KOPT-K1 (cell line): ENCODE measurements around the gene UBASH3A.
A peak's percentile ranks its signal among the peaks of the same experiment; 100 is the strongest.

ENCODE experiments used
- H3K27ac ChIP-seq: fragments of 200-600 bp; sonication (generic); 2 replicates; pipeline ENCODE4 v1.5.1; 2016; ENCODE audit warnings: antibody characterized with exemption, mild to moderate bottlenecking, low read depth, low read length; ENCODE audit not compliant: poor library complexity, severe bottlenecking
- H3K36me3 ChIP-seq: fragments of 200-600 bp; sonication (generic); 2 replicates; pipeline ENCODE4 v1.5.1; 2017; ENCODE audit warnings: antibody characterized with exemption, mild to moderate bottlenecking, low read length, moderate library complexity; ENCODE audit not compliant: insufficient read depth
- H3K9me3 ChIP-seq: fragments of 200-600 bp; sonication (generic); 2 replicates; pipeline ENCODE4 v1.5.1; 2017; ENCODE audit warnings: antibody characterized with exemption, low read length, mild to moderate bottlenecking; ENCODE audit not compliant: insufficient read depth, poor library complexity, severe bottlenecking

Gene UBASH3A

DNA sequence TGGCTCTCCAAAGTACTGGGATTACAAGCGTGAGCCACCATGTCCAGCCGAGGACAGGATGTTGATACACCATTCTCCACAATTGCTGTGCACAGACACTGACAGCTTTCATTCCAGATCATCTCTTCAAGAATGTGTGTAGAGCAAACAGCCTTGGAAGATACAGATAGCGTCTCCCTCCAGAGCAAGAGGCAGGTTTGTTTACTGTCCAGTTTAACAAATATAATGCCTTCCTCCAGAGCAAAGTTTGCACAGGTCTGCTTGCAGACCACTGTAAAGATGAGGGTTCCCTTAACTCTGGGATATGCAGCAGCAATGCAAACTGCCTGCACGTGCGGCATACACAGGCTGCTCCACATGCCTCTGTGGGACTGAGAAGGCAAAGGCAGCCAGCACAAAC is 12.4 kb upstream of the UBASH3A start:
- Histone ChIP-seq H3K27ac (no peak overlapping the region), H3K9me3 (no peaks in the 10 kb centered on the region), H3K36me3 (no peaks in the 10 kb centered on the region)

DNA sequence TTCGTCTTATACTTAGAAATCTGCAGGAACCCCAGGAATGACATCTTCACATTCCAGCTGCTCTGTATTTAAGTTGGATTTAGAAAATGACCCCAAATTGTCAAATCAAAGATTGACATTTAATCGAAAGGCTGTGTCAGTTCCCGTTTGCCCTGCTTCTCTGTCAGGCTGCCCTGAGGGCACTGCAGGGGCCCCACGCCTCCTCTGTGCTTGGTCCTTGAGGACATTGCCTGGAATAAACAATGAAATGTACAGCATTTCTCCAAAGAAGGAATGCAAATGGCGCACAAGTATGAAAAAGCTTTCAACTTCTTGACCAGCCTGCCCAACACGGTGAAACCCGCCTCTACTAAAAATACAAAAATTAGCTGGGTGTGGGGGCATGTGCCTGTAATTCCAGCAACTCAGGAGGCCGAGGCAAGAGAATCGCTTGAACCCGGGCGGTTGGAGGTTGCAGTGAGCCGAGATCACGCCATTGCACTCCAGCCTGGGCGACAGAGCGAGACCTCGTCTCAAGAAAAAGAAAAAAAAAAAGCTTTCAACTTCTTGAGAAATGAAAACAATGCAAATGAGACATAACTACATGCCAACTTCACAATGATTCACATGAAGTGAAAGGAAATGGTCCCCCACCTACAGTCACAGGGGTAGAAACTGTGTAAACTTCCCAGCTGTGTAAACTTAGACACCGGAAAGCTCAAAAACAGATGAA is 10.8 kb upstream of the UBASH3A start:
- peak overlapping the region; percentile 40 for H3K27ac ChIP-seq
- no peaks in the 10 kb centered on the region for H3K9me3 ChIP-seq
- no peaks in the 10 kb centered on the region for H3K36me3 ChIP-seq

DNA sequence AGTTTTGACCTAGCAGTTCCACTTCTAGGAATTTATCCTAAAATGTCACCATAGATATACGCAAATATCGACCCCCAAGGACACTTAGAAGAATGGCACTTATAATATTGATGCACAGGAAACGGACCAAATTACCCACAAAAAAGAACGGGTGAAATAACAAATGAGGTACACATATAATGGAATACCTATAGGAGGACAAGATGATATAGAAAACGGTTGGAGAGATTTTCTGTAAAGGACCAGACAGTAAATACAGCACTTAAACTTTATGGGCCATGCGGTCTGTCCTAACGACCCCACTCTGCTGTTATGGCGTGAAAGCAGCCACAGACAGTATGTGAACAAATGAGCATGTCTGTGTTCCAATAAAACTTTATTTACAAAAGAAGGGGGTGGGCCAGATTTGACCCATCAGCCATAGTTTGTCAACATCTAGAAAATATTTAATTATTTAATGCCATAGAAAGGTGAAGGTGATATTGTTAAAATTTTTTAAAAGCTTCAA is 10.2 kb upstream of the UBASH3A start:
- Histone ChIP-seq H3K36me3 (no peaks in the 10 kb centered on the region), H3K9me3 (no peaks in the 10 kb centered on the region), H3K27ac (peak overlapping the region; percentile 40)

DNA sequence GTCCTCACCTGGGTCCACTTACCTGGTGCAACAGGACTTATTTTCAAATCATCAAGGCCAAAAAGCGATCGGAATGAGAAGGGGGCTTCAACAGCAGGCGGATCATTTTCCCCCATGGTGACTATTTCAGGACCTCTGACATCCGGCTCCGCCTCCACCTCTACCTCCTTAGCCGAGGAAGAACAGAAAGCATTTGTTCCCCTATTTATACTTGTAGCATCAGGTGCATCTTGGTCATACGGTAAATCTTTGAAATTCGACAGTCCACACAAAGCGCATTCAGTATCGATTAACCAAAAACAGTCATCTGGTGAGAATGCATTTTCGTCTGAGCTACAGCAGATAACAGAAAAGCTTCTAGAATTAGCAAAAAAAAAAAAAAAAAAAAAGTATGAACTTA is 8.4 kb upstream of the UBASH3A start:
- H3K9me3 ChIP-seq, result no peaks in the 10 kb centered on the region
- H3K27ac ChIP-seq, result no peak overlapping the region
- H3K36me3 ChIP-seq, result no peaks in the 10 kb centered on the region

DNA sequence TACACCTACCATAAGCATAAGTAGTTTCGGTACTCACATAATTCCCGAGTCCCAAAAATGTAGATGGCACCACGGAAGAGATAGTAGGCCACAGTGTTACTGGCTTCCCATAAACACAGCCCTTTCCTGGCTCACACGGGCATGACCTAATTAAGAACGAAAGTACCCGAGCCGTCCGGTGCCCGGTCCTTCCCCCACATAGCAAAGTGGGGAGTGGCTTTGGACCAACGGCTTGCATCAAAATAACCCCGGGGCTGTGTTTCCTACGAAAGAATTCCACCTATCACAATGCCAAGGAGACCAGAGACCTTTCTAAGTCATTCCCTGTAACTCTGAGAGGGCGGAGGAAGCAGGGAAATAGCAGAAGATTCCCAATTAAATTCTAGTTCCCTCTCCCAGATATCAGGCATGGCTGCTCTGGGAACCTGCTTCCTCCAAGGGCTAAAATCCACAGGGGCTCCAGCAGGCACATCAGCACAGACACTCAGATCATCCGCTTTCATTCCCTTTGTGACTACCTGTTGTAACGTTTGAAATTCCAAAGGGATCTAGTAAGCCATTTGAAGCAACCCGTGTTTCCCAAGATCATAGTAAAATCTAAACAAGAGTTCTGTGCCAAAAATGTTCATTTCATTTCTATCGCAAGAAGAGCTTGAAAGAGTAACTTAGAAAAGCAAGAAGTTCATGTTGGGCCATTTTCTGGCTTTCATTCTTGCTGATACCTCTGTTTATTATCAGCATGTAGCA is 7.6 kb upstream of the UBASH3A start, which contains the start of gene TMPRSS3:
TMPRSS3 (minus strand) TSS at position 148 of the 747 bp plus-strand sequence. CDS start 635 bp downstream, outside the sequence.
- H3K36me3 ChIP-seq, result no peaks in the 10 kb centered on the region
- no peak within 1 kb of the TSS for H3K27ac ChIP-seq
- H3K9me3 ChIP-seq, result no peaks in the 10 kb centered on the region

DNA sequence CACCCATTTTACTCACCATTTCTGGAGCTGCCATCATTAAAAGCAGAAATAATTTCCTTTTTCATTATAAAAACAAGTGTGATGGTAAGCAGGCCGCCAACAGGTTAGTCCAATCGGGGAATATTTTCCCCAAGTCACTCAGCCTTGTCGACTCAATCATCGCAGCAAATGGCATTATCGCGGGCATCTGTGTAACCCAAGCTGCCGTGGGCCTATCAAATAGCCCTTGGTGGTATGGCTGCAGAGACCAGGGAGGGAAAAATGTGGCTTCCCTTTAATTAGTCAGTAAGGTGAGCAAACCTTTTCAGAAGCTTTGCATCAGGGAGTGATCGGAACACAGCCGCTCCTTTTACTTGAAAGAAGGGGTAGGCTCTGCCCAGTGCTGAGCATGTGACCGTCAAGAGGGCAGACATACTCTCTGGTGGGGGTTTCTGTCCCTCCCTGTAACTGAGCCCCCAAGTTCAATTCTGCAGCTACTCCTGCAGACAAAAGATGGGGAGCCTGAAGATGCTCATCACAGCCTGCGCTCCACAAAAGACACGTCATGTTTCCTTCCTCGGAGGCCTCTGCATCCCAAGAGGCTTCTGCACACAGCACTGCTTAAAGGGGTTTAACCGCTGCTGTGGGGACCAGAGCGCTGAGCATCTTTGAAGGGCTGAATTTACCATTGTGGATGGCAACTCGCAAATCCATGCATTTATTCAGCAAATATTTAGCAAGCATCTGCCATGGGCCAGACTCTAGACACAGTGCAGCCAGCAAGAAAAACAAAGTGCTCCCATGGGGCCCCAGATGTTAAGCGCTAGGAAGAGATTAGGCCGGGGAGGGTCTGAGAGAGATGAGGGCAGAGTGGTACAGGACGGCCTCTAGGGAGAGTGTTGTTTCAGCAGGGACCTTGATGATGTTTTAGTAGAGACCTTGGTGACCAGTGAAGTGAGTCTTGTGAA is 6.6 kb upstream of the UBASH3A start:
- H3K27ac ChIP-seq, result peak overlapping the region; percentile 37
- H3K9me3 ChIP-seq, result peaks cover 9% of the 10 kb centered on the region
- H3K36me3 ChIP-seq, result no peaks in the 10 kb centered on the region

DNA sequence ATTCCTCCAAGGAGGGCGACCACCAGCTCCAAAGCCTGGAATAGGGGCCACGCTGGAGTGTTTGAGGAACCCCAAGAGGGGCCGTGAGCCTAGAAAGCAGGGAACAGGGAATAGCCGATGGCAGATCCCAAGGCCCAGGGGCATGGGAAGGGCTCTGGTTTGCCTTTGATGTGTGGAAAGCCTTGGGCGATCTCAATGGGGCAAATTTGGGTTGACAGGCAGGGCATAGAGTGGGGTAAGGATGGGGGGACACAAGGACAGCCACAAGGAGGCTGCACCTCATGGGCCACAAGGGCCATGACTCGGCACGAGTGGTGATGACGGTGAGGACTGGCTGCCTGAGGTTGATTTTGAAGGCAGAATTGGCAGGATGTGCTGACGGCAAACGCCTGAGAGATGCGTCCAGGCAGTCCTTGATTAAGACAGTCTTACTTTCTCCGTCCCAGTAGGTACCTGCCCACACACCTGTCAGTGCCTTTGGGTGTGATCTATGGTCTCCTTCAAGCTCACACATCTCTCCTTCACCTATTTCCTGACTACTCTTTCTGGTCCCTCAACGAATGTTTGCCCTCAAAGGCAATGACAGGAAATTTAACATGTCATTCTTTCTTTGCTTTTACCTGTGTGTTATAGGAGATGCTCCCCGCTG is 5.8 kb upstream of the UBASH3A start:
- H3K36me3 ChIP-seq, result no peaks in the 10 kb centered on the region
- H3K9me3 ChIP-seq, result peaks cover 10% of the 10 kb centered on the region
- peak overlapping the region; percentile 37 for H3K27ac ChIP-seq

DNA sequence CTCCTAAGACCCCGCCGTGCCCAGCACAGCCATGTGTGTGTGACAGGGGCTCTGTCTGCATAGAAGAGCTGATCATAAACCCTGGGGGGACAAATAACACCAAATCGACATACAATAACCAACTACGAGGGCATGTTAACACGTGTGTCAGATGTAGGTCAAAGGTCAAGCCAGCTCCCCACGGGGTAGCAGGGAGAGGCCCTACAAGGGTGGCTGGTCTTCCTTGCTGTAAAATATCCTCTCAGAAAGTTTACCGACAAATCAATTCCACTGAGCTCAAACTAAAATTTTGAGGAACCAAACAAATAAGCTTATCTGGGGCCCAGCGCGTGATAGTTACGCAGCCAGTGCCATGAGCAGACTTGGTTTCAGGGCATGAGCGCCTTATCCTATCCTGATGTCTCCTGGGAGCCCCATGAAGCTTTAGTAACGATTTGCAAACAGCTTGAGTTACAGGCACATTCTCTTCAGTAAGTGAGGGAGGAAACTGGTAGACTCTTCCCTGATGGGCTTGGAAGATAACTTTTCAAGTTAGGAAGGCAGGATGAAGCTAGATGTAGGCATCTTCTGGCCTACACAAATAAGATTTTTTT is 5.2 kb upstream of the UBASH3A start:
- H3K9me3 ChIP-seq, result peaks cover 10% of the 10 kb centered on the region
- no peaks in the 10 kb centered on the region for H3K36me3 ChIP-seq
- H3K27ac ChIP-seq, result peak overlapping the region; percentile 37

DNA sequence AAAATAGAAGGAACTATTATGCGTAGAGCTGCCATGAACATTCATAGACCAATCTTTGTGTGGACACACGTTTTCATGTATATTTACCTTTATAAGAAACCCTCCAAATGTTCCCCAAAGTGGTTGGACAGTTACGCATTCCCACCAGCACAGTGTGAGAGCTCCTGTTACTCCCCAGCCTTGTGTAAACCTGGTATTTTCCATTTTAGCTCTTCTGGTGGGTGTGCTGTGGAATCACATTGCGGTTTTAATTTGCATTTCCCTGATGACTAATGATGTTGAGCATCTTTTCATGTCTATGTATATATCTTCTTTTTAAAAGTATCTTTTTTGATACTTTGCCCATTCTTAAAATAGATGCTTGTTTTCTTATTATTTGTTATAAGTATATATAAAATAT is 3.2 kb upstream of the UBASH3A start:
- H3K9me3 ChIP-seq, result peaks cover 10% of the 10 kb centered on the region
- no peak overlapping the region for H3K27ac ChIP-seq
- H3K36me3 ChIP-seq, result no peaks in the 10 kb centered on the region

DNA sequence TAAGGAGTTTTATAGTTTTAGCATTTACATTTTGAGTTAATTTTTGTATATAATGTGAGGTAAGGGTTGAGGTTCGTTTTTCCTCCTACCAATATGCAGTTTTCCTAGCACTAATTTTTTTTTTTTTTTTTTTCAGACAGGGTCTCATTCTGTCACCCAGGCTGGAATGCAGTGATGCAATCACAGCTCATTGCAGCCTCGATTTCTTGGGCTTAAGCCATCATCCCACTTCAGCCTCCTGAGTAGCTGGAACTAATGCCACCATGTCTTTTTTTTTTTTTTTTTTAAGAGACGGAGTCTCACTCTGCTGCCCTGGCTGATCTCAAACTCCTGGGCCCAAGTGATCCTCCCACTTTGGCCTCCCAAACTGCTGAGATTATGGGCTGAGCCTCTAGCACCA is 2.5 kb upstream of the UBASH3A start:
- Histone ChIP-seq H3K27ac (no peak overlapping the region), H3K9me3 (peaks cover 10% of the 10 kb centered on the region), H3K36me3 (no peaks in the 10 kb centered on the region)

DNA sequence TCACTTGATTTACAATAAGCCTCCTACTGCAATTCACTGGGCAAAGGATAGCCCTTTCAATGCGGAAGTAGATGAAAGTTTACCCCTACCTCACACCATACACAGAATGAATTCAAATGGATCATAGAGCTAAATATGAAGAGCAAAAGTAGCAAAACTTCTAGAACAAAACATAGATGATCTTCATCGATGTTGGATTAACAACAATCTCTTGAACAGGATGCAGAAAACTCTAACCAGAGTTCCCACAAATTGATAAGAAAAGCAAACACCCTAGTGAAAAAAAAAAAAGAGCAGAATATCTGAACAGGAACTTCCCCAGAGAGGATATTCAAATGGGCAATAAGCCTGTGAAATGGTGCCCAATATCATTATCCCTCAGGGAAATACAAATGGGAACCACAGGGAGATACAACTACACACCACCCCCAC is 1.9 kb upstream of the UBASH3A start:
- H3K9me3 ChIP-seq, result peaks cover 10% of the 10 kb centered on the region
- H3K27ac ChIP-seq, result peak overlapping the region; percentile 16
- peaks cover 2% of the 10 kb centered on the region for H3K36me3 ChIP-seq

DNA sequence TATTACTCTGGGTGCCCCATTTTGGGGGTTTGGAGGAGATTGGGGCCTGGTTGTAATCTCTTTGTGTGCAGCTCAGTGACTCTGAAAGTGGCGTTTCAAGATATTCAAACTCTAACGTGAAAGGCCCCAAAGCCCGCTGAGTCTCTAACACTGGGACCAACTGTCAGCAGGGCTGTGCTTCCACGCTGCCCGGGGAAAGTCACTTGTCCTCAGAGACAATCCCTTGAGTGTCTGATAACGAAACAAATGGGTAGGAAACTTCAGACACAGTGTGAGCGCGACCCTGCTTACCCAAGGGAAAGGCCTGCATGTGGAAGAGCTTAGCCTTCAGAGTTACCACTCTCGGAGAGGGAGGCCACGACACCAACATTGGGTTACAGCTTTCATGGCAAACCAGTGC is 837 bp downstream of the UBASH3A start:
- Histone ChIP-seq H3K27ac (peak overlapping the region; percentile 99), H3K36me3 (peaks cover 28% of the 10 kb centered on the region), H3K9me3 (peaks cover 10% of the 10 kb centered on the region)

DNA sequence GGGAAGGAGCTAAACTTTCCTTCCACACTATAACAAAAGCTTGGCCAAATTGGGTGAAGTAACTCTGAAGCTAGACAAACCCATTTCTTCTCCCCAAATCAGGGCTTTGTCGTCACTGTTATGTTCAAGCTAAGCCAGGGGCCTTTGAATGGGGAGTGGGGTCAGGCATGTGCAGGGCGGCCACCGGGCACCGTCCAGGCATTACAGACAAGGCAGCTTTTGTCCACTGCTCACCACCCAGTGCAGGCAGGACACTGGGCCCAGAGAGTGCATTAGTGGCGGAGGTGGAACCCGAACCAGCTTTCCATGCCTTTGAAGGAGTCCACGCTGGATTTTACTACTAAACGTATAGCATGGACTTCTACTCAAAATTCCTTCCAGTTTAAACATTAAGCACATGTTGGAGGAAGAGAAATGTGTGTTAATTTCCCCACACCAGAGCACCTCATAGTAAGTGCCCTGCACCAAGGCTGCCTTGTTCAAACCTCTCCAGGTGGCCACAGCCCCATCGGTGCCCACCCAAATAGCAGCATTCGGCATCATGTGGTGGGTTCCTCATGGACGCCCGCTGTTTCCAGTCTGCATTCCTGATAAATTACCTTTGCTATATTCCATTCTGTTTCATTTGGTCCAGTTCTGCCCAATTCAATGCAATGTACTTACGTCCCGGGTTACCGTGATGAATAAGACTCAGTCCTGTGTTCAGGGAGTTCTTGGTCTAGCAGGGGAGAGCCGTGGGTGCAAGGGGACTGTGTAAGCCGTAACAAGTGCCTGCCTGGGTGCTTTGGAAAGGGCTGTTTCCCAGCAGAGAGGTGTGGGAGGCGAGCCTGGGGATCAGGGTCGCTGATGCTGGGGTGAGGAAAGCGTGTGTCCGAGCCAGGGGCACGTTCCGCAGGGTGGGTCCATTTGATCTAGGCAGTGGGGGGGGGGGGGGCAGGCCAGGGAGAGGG is 1.6 kb downstream of the UBASH3A start:
- Histone ChIP-seq H3K36me3 (peaks cover 36% of the 10 kb centered on the region), H3K27ac (peak overlapping the region; percentile 99), H3K9me3 (peaks cover 10% of the 10 kb centered on the region)
